Measurements from ENCODE around the gene FHAD1.

Gene FHAD1

DNA sequence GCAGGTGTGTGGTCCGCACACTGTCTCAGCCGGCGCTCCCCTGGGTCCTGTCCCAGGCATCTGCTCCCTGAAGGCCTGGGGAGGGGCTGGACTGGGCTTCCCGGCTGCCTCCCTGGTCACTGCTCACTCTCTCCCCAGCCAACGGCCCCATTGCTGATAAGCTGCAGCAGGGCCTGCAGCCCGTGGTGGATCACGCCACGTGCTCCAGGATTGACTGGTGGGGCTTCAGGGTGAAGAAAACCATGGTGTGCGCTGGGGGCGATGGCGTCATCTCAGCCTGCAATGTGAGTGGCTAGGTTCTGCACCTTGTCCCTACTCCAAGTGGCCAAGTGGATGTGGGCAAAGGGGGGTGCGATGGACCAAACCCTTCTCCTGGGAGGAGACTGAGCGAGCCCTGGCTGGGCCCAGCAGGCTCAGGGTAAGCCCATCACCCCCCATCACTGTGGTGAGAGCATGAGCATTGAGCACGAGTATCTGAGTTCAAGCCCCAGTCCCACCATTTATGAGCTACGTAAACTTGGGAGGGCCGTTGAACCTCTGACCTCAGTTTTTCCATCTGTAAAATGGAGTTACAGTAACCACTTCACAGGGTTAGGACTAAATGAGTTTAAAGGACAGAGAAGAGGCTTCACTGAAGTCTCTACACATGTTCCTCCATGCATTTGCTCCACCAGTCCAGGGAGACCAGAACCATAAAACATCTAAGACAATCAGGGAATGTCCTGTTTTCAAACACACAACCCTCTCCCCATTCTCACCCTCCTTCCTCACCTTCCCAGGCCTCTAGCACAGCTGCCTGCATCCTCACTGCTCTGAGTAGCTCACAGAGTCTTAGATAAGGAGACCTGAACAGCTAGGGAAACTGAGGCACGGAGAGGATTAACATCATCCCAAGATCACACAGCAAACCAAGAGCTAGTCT is 197.7 kb downstream of the FHAD1 start:
- no peak for DNase-seq

DNA sequence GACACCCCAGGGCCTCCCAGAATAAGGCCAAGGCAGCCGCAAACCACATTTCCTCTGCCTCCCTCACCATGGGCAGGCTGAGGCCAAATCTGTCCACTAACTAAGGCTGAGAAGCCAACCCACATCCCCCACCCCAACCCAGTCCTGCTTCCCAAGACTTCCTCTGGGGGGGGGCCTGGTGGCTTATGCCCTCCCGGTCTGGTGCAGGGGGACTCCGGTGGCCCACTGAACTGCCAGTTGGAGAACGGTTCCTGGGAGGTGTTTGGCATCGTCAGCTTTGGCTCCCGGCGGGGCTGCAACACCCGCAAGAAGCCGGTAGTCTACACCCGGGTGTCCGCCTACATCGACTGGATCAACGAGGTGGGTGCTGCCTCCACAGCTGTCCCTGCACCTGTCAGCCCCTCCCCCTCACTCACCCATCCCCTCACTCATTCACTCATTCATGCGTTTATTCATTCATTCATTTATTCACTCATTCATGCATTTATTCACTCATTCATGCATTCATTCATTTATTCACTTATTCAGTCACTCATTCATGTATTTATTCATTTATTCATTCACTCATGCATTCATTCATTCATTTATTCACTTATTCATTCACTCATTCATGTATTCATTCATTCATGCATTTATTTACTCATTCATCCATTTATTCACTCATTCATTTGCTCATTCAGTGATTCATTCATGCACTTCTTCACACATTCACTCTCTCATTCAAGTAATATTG is 198.5 kb downstream of the FHAD1 start:
- DNase-seq: no peak

DNA sequence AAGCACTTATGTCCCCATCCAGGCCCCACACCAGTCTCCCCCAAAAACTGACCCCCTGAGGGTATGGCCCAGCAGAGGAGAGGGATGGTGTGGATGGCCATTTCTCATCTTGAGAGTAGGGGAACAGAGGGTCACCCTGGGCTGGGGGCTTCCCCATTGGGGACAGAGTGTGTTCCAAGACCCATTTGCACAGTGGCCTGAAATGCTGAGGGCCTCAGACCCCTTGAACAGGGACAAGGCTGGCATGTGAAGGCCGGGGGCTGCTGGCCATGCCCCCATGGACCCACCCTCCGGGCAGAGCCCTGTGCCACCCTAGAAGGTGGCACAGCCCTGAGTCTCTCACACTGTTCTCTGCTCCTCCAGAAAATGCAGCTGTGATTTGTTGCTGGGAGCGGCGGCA is 199.2 kb downstream of the FHAD1 start:
- DNase-seq: no peak
